Progenitor cell of endocrine pancreas (in vitro differentiated cells): ENCODE data around the gene TEX55. TPM values are rescaled to one million over a fixed set of nuclear protein-coding genes. Genes with fewer than 3 reads are reported as not detected.

Source experiments
- DNase-seq: peaks from one replicate; pipeline ENCODE4 v3.0.0; 2021; ENCODE audit warnings: low spot score; ENCODE audit not compliant: unreplicated experiment
- H3K27ac Mint-ChIP-seq: 2 replicates; pipeline ENCODE4 v1.8.0; 2021; ENCODE audit warnings: mild to moderate bottlenecking, moderate library complexity, mixed read lengths
- H3K27me3 Mint-ChIP-seq: 2 replicates; pipeline ENCODE4 v1.8.0; 2021; ENCODE audit warnings: mixed read lengths
- H3K36me3 Mint-ChIP-seq: 2 replicates; pipeline ENCODE4 v1.8.0; 2022; ENCODE audit warnings: mixed read lengths; ENCODE audit not compliant: insufficient read depth
- H3K4me1 Mint-ChIP-seq: 2 replicates; pipeline ENCODE4 v1.8.0; 2021; ENCODE audit warnings: low read depth, mixed read lengths
- H3K4me3 Mint-ChIP-seq: 2 replicates; pipeline ENCODE4 v1.8.0; 2021; ENCODE audit warnings: low read depth, mild to moderate bottlenecking, moderate library complexity, mixed read lengths
- H3K9me3 Mint-ChIP-seq: 2 replicates; pipeline ENCODE4 v1.8.0; 2021; ENCODE audit warnings: low read depth, mixed read lengths
- CTCF ChIP-seq: fragments of 200-600 bp; sonication (generic); IDR thresholded peaks from one replicate; pipeline ENCODE4 v1.5.0; 2021; ENCODE audit warnings: antibody characterized with exemption, mild to moderate bottlenecking; ENCODE audit not compliant: unreplicated experiment
- total RNA-seq: library from RNA; stranded (reverse); gene quantifications from 2 replicates; pipeline ENCODE4 v1.2.1, GENCODE V29; 2021

Gene TEX55
- total RNA-seq, 1 donor from 2014 or later = not detected

GRCh38 chr3:119187266-119187665 lies 41.3 kb downstream of the TEX55 start:
- Mint-ChIP-seq H3K27ac (no peak overlapping the region), H3K36me3 (no peaks in the 10 kb centered on the region), H3K9me3 (no peaks in the 10 kb centered on the region), H3K4me1 (peaks cover 15% of the 10 kb centered on the region), H3K27me3 (no peaks in the 10 kb centered on the region), H3K4me3 (no peak overlapping the region)
- DNase-seq = no peak
- TF ChIP-seq CTCF = no peak

GRCh38 chr3:119191800-119192199 lies 45.8 kb downstream of the TEX55 start:
- no peaks in the 10 kb centered on the region for H3K9me3 Mint-ChIP-seq
- no peak for TF ChIP-seq CTCF
- DNase-seq = no peak
- no peaks in the 10 kb centered on the region for H3K27me3 Mint-ChIP-seq
- peaks cover 10% of the 10 kb centered on the region for H3K4me1 Mint-ChIP-seq
- peaks cover 3% of the 10 kb centered on the region for H3K36me3 Mint-ChIP-seq
- H3K4me3 Mint-ChIP-seq = no peak overlapping the region
- H3K27ac Mint-ChIP-seq = no peak overlapping the region

- DNase-seq = no peak
- Mint-ChIP-seq H3K36me3 (peaks cover 6% of the 10 kb centered on the region), H3K4me1 (peaks cover 7% of the 10 kb centered on the region), H3K27me3 (no peaks in the 10 kb centered on the region), H3K9me3 (no peaks in the 10 kb centered on the region), H3K4me3 (no peak overlapping the region), H3K27ac (no peak overlapping the region)
- TF ChIP-seq CTCF = no peak
These were observed 48.5 kb downstream of the TEX55 start for GRCh38 chr3:119194237-119195150.

- H3K36me3 Mint-ChIP-seq = peaks cover 6% of the 10 kb centered on the region
- peaks cover 7% of the 10 kb centered on the region for H3K4me1 Mint-ChIP-seq
These were observed 49.1 kb downstream of the TEX55 start for GRCh38 chr3:119195151-119195476.

GRCh38 chr3:119195911-119196310 lies 49.9 kb downstream of the TEX55 start:
- Mint-ChIP-seq H3K27ac (no peak overlapping the region), H3K4me3 (no peak overlapping the region)

More at GRCh38 chr3:119195151-119195476, 49.1 kb downstream of the TEX55 start:
- DNase-seq = no peak
- Mint-ChIP-seq H3K9me3 (no peaks in the 10 kb centered on the region), H3K4me3 (no peak overlapping the region), H3K27me3 (no peaks in the 10 kb centered on the region), H3K27ac (no peak overlapping the region)
- TF ChIP-seq CTCF = no peak

More at GRCh38 chr3:119195911-119196310, 49.9 kb downstream of the TEX55 start:
- TF ChIP-seq CTCF = no peak
- no peak for DNase-seq
- peaks cover 6% of the 10 kb centered on the region for H3K36me3 Mint-ChIP-seq
- H3K4me1 Mint-ChIP-seq = peaks cover 7% of the 10 kb centered on the region
- H3K9me3 Mint-ChIP-seq = no peaks in the 10 kb centered on the region
- H3K27me3 Mint-ChIP-seq = no peaks in the 10 kb centered on the region

Other genes with a start within 250 kb of the TEX55 start
- 2.2 and 2.5 TPM in 2 replicates for gene IGSF11, start 111.3 kb upstream of the TEX55 start, total RNA-seq
- gene UPK1B, start 27.4 kb downstream of the TEX55 start, total RNA-seq = 8.3 and 11.9 TPM in 2 replicates
- gene B4GALT4, start 94.7 kb downstream of the TEX55 start, total RNA-seq = 47.9 and 49.0 TPM in 2 replicates
- gene ARHGAP31, start 148.2 kb downstream of the TEX55 start, total RNA-seq = 0.84 and 1.4 TPM in 2 replicates